PC-9 (cell line): Measurements from ENCODE around the gene NSUN7.

Experiments used
- EZH2 ChIP-seq: fragments of 200-600 bp; sonication (generic); IDR thresholded peaks from 2 replicates; pipeline ENCODE4 v1.8.0; 2017; ENCODE audit warnings: antibody characterized with exemption, low read depth
- TF ChIP-seq, protein P1 (sequence below): fragments of 200-600 bp; sonication (generic); conservative IDR thresholded peaks from 2 replicates; pipeline ENCODE4 v1.6.1; 2017; ENCODE audit warnings: mixed run types, antibody characterized with exemption, mild to moderate bottlenecking, moderate library complexity

DNA sequence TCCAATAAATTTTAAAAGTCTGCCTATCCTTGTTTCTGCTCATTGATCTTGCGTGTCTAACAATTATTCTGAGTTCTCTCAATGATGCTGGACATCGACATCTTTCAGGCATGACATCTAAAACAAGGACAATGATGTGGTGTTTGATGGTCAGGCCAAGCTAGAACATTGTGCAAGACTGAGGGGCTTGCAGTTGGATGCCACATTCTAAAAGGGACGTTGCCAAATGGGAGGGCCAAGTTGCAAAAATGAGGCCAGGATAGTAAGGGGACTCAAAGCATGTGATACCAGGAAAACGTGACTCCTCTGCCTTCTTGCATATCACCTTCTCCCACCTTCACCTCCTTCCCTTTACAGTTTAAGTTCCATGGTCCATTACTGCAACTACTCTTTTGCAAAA is 29.4 kb upstream of the NSUN7 start:
- TF ChIP-seq, protein P1, sequence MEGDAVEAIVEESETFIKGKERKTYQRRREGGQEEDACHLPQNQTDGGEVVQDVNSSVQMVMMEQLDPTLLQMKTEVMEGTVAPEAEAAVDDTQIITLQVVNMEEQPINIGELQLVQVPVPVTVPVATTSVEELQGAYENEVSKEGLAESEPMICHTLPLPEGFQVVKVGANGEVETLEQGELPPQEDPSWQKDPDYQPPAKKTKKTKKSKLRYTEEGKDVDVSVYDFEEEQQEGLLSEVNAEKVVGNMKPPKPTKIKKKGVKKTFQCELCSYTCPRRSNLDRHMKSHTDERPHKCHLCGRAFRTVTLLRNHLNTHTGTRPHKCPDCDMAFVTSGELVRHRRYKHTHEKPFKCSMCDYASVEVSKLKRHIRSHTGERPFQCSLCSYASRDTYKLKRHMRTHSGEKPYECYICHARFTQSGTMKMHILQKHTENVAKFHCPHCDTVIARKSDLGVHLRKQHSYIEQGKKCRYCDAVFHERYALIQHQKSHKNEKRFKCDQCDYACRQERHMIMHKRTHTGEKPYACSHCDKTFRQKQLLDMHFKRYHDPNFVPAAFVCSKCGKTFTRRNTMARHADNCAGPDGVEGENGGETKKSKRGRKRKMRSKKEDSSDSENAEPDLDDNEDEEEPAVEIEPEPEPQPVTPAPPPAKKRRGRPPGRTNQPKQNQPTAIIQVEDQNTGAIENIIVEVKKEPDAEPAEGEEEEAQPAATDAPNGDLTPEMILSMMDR: no peak
- no peak for TF ChIP-seq EZH2
